CD4-positive, CD25-positive, alpha-beta regulatory T cell (primary cell): Measurements from ENCODE around the gene RIC1. TPM values are rescaled to one million over a fixed set of nuclear protein-coding genes. Genes with fewer than 3 reads are reported as not detected.

Source experiments
- ATAC-seq, 2 donors: fragments of 150-1000 bp; cut with Tn5 transposase; one replicate each; pipeline ENCODE4 v1.10.0; 2021; ENCODE audit warnings: low read depth in 2 of 2, moderate number of reproducible peaks in 2 of 2, moderate library complexity in 1 of 2
- DNase-seq, 3 donors: peaks; one replicate each; pipeline versions ENCODE4 v3.0.0 to v3.0.0-alpha.2; 2012 to 2022; ENCODE audit warnings: mixed read lengths in 1 of 3
- H3K27ac ChIP-seq: one replicate; pipeline ENCODE4 v1.7.0; 2013; ENCODE audit warnings: mild to moderate bottlenecking, low read length; ENCODE audit not compliant: insufficient read depth, poor library complexity, severe bottlenecking
- H3K27me3 ChIP-seq: one replicate; pipeline ENCODE4 v1.7.0; 2013; ENCODE audit warnings: low read length; ENCODE audit not compliant: control insufficient read depth, insufficient read depth
- H3K36me3 ChIP-seq: one replicate; pipeline ENCODE4 v1.7.0; 2013; ENCODE audit warnings: mild to moderate bottlenecking, low read length, moderate library complexity; ENCODE audit not compliant: control insufficient read depth, insufficient read depth
- H3K4me1 ChIP-seq: 2 replicates; pipeline ENCODE4 v1.7.0; 2013; ENCODE audit warnings: mild to moderate bottlenecking, low read length; ENCODE audit not compliant: insufficient read depth, control insufficient read depth, poor library complexity, severe bottlenecking
- H3K4me3 ChIP-seq: one replicate; pipeline ENCODE4 v1.7.0; 2013; ENCODE audit warnings: low read depth, mild to moderate bottlenecking, low read length, moderate library complexity
- H3K9me3 ChIP-seq, 2 experiments: 1 replicate in 1 of 2; 2 replicates in 1 of 2; pipeline ENCODE4 v1.7.0; 2013; ENCODE audit warnings: low read length in 2 of 2, mild to moderate bottlenecking in 1 of 2, moderate library complexity in 1 of 2; ENCODE audit not compliant: control insufficient read depth in 2 of 2
- H3K27ac Mint-ChIP-seq, 3 donors: one replicate each; pipeline ENCODE4 v1.8.0; 2020 to 2022; ENCODE audit warnings: mild to moderate bottlenecking in 3 of 3, mixed read lengths in 3 of 3, moderate library complexity in 2 of 3
- H3K27me3 Mint-ChIP-seq: one replicate; pipeline ENCODE4 v1.8.0; 2022; ENCODE audit warnings: mild to moderate bottlenecking, mixed read lengths
- H3K36me3 Mint-ChIP-seq: one replicate; pipeline ENCODE4 v1.8.0; 2020; ENCODE audit warnings: mixed read lengths
- H3K4me1 Mint-ChIP-seq, 4 donors: one replicate each; pipeline ENCODE4 v1.8.0; 2020 to 2022; ENCODE audit warnings: mixed read lengths in 4 of 4, mild to moderate bottlenecking in 1 of 4
- H3K4me3 Mint-ChIP-seq, 4 donors: one replicate each; pipeline ENCODE4 v1.8.0; 2020 to 2022; ENCODE audit warnings: mild to moderate bottlenecking in 4 of 4, mixed read lengths in 4 of 4, moderate library complexity in 3 of 4
- H3K9me3 Mint-ChIP-seq, 7 donors: one replicate each; pipeline ENCODE4 v1.8.0; 2020 to 2022; ENCODE audit warnings: mixed read lengths in 7 of 7, mild to moderate bottlenecking in 3 of 7, moderate library complexity in 2 of 7
- polyA plus RNA-seq, 4 donors: library from polyadenylated mRNA; unstranded; fragments of 300-500 nt; fragmentation: Illumina TruSeq; gene quantifications; one replicate each; pipeline ENCODE4 v1.2.3, GENCODE V29; 2021
- total RNA-seq: library from RNA; stranded (reverse); gene quantifications from one replicate; pipeline ENCODE4 v1.2.3, GENCODE V29; 2022

The RIC1 gene
- total and polyA plus RNA-seq, 5 donors from 2014 or later: 5.0 to 29.9 (median 7.6) TPM

GRCh38 chr9:5695860-5696259 is 67.0 kb downstream of the RIC1 start:
- no peaks in the 10 kb centered on the region for H3K4me1 ChIP-seq
- H3K4me3 Mint-ChIP-seq: no peak overlapping the region
- H3K9me3 ChIP-seq: no peaks in the 10 kb centered on the region

GRCh38 chr9:5696884-5697283 is 68.0 kb downstream of the RIC1 start:
- ATAC-seq (no peak), DNase-seq (no peak)
- H3K36me3 Mint-ChIP-seq: peaks cover 21% of the 10 kb centered on the region
- no peaks in the 10 kb centered on the region for H3K27me3 ChIP-seq
- peaks cover 0 to 1% (median 0%) of the 10 kb centered on the region in 7 donors for H3K9me3 Mint-ChIP-seq
- H3K4me3 ChIP-seq: no peak overlapping the region
- H3K4me1 Mint-ChIP-seq: peaks cover 20 to 30% (median 25%) of the 10 kb centered on the region in 4 donors
- no peaks in the 10 kb centered on the region for H3K27me3 Mint-ChIP-seq
- peak overlapping the region in 2 of 3 donors; percentile 67 to 73 for H3K27ac Mint-ChIP-seq
- H3K27ac ChIP-seq: no peak overlapping the region
- H3K9me3 ChIP-seq: no peaks in the 10 kb centered on the region
- H3K4me1 ChIP-seq: no peaks in the 10 kb centered on the region
- peaks cover 3% of the 10 kb centered on the region for H3K36me3 ChIP-seq
- H3K4me3 Mint-ChIP-seq: no peak overlapping the region

More at GRCh38 chr9:5695860-5696259, 67.0 kb downstream of the RIC1 start:
- peaks cover 5% of the 10 kb centered on the region for H3K36me3 ChIP-seq
- Mint-ChIP-seq H3K27ac (no peak overlapping the region), H3K27me3 (no peaks in the 10 kb centered on the region), H3K4me1 (peaks cover 20 to 27% (median 22%) of the 10 kb centered on the region in 4 donors), H3K36me3 (peaks cover 15% of the 10 kb centered on the region), H3K9me3 (peaks cover 0 to 1% (median 0%) of the 10 kb centered on the region in 7 donors)
- no peak overlapping the region for H3K4me3 ChIP-seq
- H3K27ac ChIP-seq: no peak overlapping the region
- no peaks in the 10 kb centered on the region for H3K27me3 ChIP-seq
- ATAC-seq: no peak
- DNase-seq: no peak

- peaks cover 0 to 1% (median 0%) of the 10 kb centered on the region in 7 donors for H3K9me3 Mint-ChIP-seq
- DNase-seq (no peak), ATAC-seq (no peak)
- H3K36me3 Mint-ChIP-seq: peaks cover 29% of the 10 kb centered on the region
- Histone ChIP-seq H3K27ac (no peak overlapping the region), H3K4me3 (no peak overlapping the region), H3K27me3 (no peaks in the 10 kb centered on the region), H3K36me3 (peaks cover 4% of the 10 kb centered on the region), H3K4me1 (no peaks in the 10 kb centered on the region), H3K9me3 (no peaks in the 10 kb centered on the region)
- H3K4me3 Mint-ChIP-seq: no peak overlapping the region
- H3K27ac Mint-ChIP-seq: no peak overlapping the region
- H3K4me1 Mint-ChIP-seq: peaks cover 23 to 35% (median 29%) of the 10 kb centered on the region in 4 donors
- no peaks in the 10 kb centered on the region for H3K27me3 Mint-ChIP-seq
Measured at GRCh38 chr9:5698004-5698403, 69.1 kb downstream of the RIC1 start.

GRCh38 chr9:5698810-5699556 is 70.1 kb downstream of the RIC1 start:
- no peak for ATAC-seq
- peaks cover 0 to 1% (median 0%) of the 10 kb centered on the region in 7 donors for H3K9me3 Mint-ChIP-seq
- no peaks in the 10 kb centered on the region for H3K9me3 ChIP-seq
- H3K4me3 Mint-ChIP-seq: no peak overlapping the region
- peaks cover 34% of the 10 kb centered on the region for H3K36me3 Mint-ChIP-seq
- no peak for DNase-seq
- no peaks in the 10 kb centered on the region for H3K27me3 ChIP-seq
- peaks cover 27 to 35% (median 33%) of the 10 kb centered on the region in 4 donors for H3K4me1 Mint-ChIP-seq
- no peak overlapping the region for H3K4me3 ChIP-seq
- peaks cover 4% of the 10 kb centered on the region for H3K36me3 ChIP-seq
- H3K27ac Mint-ChIP-seq: no peak overlapping the region
- H3K4me1 ChIP-seq: no peaks in the 10 kb centered on the region
- no peak overlapping the region for H3K27ac ChIP-seq
- no peaks in the 10 kb centered on the region for H3K27me3 Mint-ChIP-seq

GRCh38 chr9:5708414-5708813 is 79.5 kb downstream of the RIC1 start:
- no peak overlapping the region for H3K4me3 Mint-ChIP-seq
- no peaks in the 10 kb centered on the region for H3K27me3 ChIP-seq
- peaks cover 20% of the 10 kb centered on the region in 2 experiments for H3K9me3 ChIP-seq
- no peak for DNase-seq
- no peak overlapping the region for H3K27ac Mint-ChIP-seq
- peaks cover 3 to 30% (median 7%) of the 10 kb centered on the region in 4 donors for H3K4me1 Mint-ChIP-seq
- H3K9me3 Mint-ChIP-seq: peaks cover 0 to 28% (median 16%) of the 10 kb centered on the region in 7 donors
- no peak for ATAC-seq
- H3K27me3 Mint-ChIP-seq: no peaks in the 10 kb centered on the region
- peaks cover 22% of the 10 kb centered on the region for H3K36me3 ChIP-seq
- H3K4me1 ChIP-seq: no peaks in the 10 kb centered on the region
- H3K4me3 ChIP-seq: no peak overlapping the region
- H3K36me3 Mint-ChIP-seq: peaks cover 42% of the 10 kb centered on the region
- no peak overlapping the region for H3K27ac ChIP-seq

GRCh38 chr9:5712651-5713390 is 83.9 kb downstream of the RIC1 start:
- H3K4me3 ChIP-seq: no peak overlapping the region
- no peak for DNase-seq
- H3K9me3 ChIP-seq: peaks cover 14 to 18% of the 10 kb centered on the region in 2 experiments
- no peaks in the 10 kb centered on the region for H3K27me3 ChIP-seq
- H3K27me3 Mint-ChIP-seq: no peaks in the 10 kb centered on the region
- H3K27ac Mint-ChIP-seq: no peak overlapping the region
- H3K4me1 ChIP-seq: no peaks in the 10 kb centered on the region
- H3K36me3 ChIP-seq: peaks cover 33% of the 10 kb centered on the region
- no peak overlapping the region for H3K27ac ChIP-seq
- no peak for ATAC-seq
- peaks cover 0 to 21% (median 11%) of the 10 kb centered on the region in 7 donors for H3K9me3 Mint-ChIP-seq
- peaks cover 5 to 17% (median 8%) of the 10 kb centered on the region in 4 donors for H3K4me1 Mint-ChIP-seq
- no peak overlapping the region for H3K4me3 Mint-ChIP-seq
- peaks cover 52% of the 10 kb centered on the region for H3K36me3 Mint-ChIP-seq

GRCh38 chr9:5714501-5715401 is 85.8 kb downstream of the RIC1 start:
- no peak overlapping the region for H3K27ac ChIP-seq
- peaks cover 5 to 9% (median 8%) of the 10 kb centered on the region in 4 donors for H3K4me1 Mint-ChIP-seq
- peaks cover 0 to 4% of the 10 kb centered on the region in 2 experiments for H3K9me3 ChIP-seq
- H3K27ac Mint-ChIP-seq: peak overlapping the region in 2 of 3 donors; percentile 6 to 38
- DNase-seq (no peak), ATAC-seq (no peak)
- no peak overlapping the region for H3K4me3 ChIP-seq
- no peaks in the 10 kb centered on the region for H3K27me3 ChIP-seq
- peaks cover 0 to 8% (median 2%) of the 10 kb centered on the region in 7 donors for H3K9me3 Mint-ChIP-seq
- no peaks in the 10 kb centered on the region for H3K27me3 Mint-ChIP-seq
- no peak overlapping the region for H3K4me3 Mint-ChIP-seq
- peaks cover 29% of the 10 kb centered on the region for H3K36me3 ChIP-seq
- H3K36me3 Mint-ChIP-seq: peaks cover 39% of the 10 kb centered on the region
- H3K4me1 ChIP-seq: no peaks in the 10 kb centered on the region
